OCI-LY1 (cell line): ENCODE measurements around the gene RALBP1.

Source experiments
- H2AFZ ChIP-seq: fragments of 200-600 bp; sonication (generic), shearing (Covaris generic); 2 replicates; pipeline ENCODE4 v1.6.0; 2014; ENCODE audit warnings: antibody characterized with exemption, mild to moderate bottlenecking, low read length
- H3F3A ChIP-seq: fragments of 200-600 bp; sonication (generic), shearing (Covaris generic); 2 replicates; pipeline ENCODE4 v1.6.0; 2014; ENCODE audit warnings: mild to moderate bottlenecking, antibody characterized with exemption, low read length, moderate library complexity; ENCODE audit not compliant: insufficient read depth
- H3K27ac ChIP-seq: fragments of 200-600 bp; sonication (generic); 2 replicates; pipeline ENCODE4 v1.5.1; 2014; ENCODE audit warnings: low read length, mixed run types, mild to moderate bottlenecking, low read depth; ENCODE audit not compliant: poor library complexity, severe bottlenecking
- H3K27me3 ChIP-seq: fragments of 200-600 bp; sonication (generic); 2 replicates; pipeline ENCODE4 v1.6.0; 2014; ENCODE audit warnings: antibody characterized with exemption, mild to moderate bottlenecking, low read length, moderate library complexity; ENCODE audit not compliant: insufficient read depth
- H3K36me3 ChIP-seq: fragments of 200-600 bp; sonication (generic); 2 replicates; pipeline ENCODE4 v1.6.1; 2014; ENCODE audit warnings: mild to moderate bottlenecking, antibody characterized with exemption, low read length, moderate library complexity, mixed read lengths; ENCODE audit not compliant: insufficient read depth
- H3K4me1 ChIP-seq: fragments of 200-600 bp; sonication (generic); 2 replicates; pipeline ENCODE4 v1.5.1; 2014; ENCODE audit warnings: mild to moderate bottlenecking, low read length, moderate library complexity; ENCODE audit not compliant: insufficient read depth, severe bottlenecking
- H3K4me2 ChIP-seq: fragments of 200-600 bp; sonication (generic), shearing (Covaris generic); 2 replicates; pipeline ENCODE4 v1.6.1; 2014; ENCODE audit warnings: low read length
- H3K4me3 ChIP-seq: fragments of 200-600 bp; sonication (generic); 2 replicates; pipeline ENCODE4 v1.5.1; 2014; ENCODE audit warnings: low read length, low read depth, mild to moderate bottlenecking, mixed read lengths; ENCODE audit not compliant: poor library complexity, severe bottlenecking
- H3K79me2 ChIP-seq: fragments of 200-600 bp; shearing (Covaris generic); 2 replicates; pipeline ENCODE4 v1.6.1; 2016; ENCODE audit warnings: mixed run types, low read length, mixed read lengths; ENCODE audit not compliant: insufficient read depth
- H3K9ac ChIP-seq: fragments of 200-600 bp; sonication (generic), shearing (Covaris generic); 2 replicates; pipeline ENCODE4 v1.6.1; 2014; ENCODE audit warnings: mild to moderate bottlenecking, low read length, mixed read lengths
- H3K9me2 ChIP-seq: fragments of 200-600 bp; sonication (generic), shearing (Covaris generic); 2 replicates; pipeline ENCODE4 v1.6.1; 2014; ENCODE audit warnings: low read depth, mild to moderate bottlenecking, low read length, mixed read lengths
- H3K9me3 ChIP-seq: fragments of 200-600 bp; shearing (Covaris generic); 2 replicates; pipeline ENCODE4 v1.6.1; 2014; ENCODE audit warnings: low read length, mixed read lengths
- H4K20me1 ChIP-seq: fragments of 200-600 bp; sonication (generic), shearing (Covaris generic); 2 replicates; pipeline ENCODE4 v1.6.0; 2016; ENCODE audit warnings: mild to moderate bottlenecking, low read length; ENCODE audit not compliant: insufficient read depth
- CTCF ChIP-seq: fragments of 200-600 bp; sonication (generic), shearing (Covaris generic); IDR thresholded peaks from 2 replicates; pipeline ENCODE4 v1.5.1; 2017; ENCODE audit warnings: mild to moderate bottlenecking, antibody characterized with exemption, low read length, moderate library complexity, mixed read lengths
- EZH2 ChIP-seq: fragments of 200-600 bp; sonication (generic), shearing (Covaris generic); IDR thresholded peaks from 2 replicates; pipeline ENCODE4 v1.8.0; 2017; ENCODE audit warnings: borderline replicate concordance, mixed run types, mild to moderate bottlenecking, antibody characterized with exemption, low read length, moderate library complexity, mixed read lengths

RALBP1 gene

GRCh38 chr18:9433671-9434121 is 41.6 kb upstream of the RALBP1 start:
- H3K36me3 ChIP-seq: no peaks in the 10 kb centered on the region
- H3K9ac ChIP-seq: no peak overlapping the region
- H3K79me2 ChIP-seq: no peaks in the 10 kb centered on the region
- H4K20me1 ChIP-seq: no peaks in the 10 kb centered on the region
- no peak overlapping the region for H3K4me2 ChIP-seq
- H3K27me3 ChIP-seq: peaks cover 12% of the 10 kb centered on the region; the same call in 1 of the 2 replicates
- H3K4me3 ChIP-seq: no peak overlapping the region
- H2AFZ ChIP-seq: no peak overlapping the region
- peaks cover 12% of the 10 kb centered on the region for H3K9me3 ChIP-seq
- no peaks in the 10 kb centered on the region for H3F3A ChIP-seq
- H3K27ac ChIP-seq: no peak overlapping the region
- H3K4me1 ChIP-seq: no peaks in the 10 kb centered on the region
- no peak for TF ChIP-seq EZH2
- no peaks in the 10 kb centered on the region for H3K9me2 ChIP-seq

- Histone ChIP-seq H3K79me2 (no peaks in the 10 kb centered on the region), H2AFZ (no peak overlapping the region), H3K4me2 (no peak overlapping the region), H3K9me2 (no peaks in the 10 kb centered on the region), H3K27me3 (peaks cover 12% of the 10 kb centered on the region; the same call in 1 of the 2 replicates), H3K4me3 (no peak overlapping the region), H3K9ac (no peak overlapping the region), H3K27ac (no peak overlapping the region), H3K4me1 (no peaks in the 10 kb centered on the region), H3K9me3 (peaks cover 12% of the 10 kb centered on the region), H3K36me3 (no peaks in the 10 kb centered on the region), H4K20me1 (no peaks in the 10 kb centered on the region), H3F3A (no peaks in the 10 kb centered on the region)
- no peak for TF ChIP-seq EZH2
- TF ChIP-seq CTCF: no peak
These were observed 41.1 kb upstream of the RALBP1 start for GRCh38 chr18:9434122-9434701.

GRCh38 chr18:9435041-9435440 is 40.3 kb upstream of the RALBP1 start:
- no peak overlapping the region for H3K4me2 ChIP-seq
- no peaks in the 10 kb centered on the region for H3K9me2 ChIP-seq
- no peaks in the 10 kb centered on the region for H3F3A ChIP-seq
- no peaks in the 10 kb centered on the region for H3K4me1 ChIP-seq
- H3K9me3 ChIP-seq: peaks cover 7% of the 10 kb centered on the region
- H3K4me3 ChIP-seq: no peak overlapping the region
- H3K27me3 ChIP-seq: peaks cover 8% of the 10 kb centered on the region; the same call in 1 of the 2 replicates
- no peak overlapping the region for H3K9ac ChIP-seq
- no peak overlapping the region for H3K27ac ChIP-seq
- no peaks in the 10 kb centered on the region for H3K36me3 ChIP-seq
- H3K79me2 ChIP-seq: no peaks in the 10 kb centered on the region
- TF ChIP-seq EZH2: no peak
- no peak overlapping the region for H2AFZ ChIP-seq
- no peaks in the 10 kb centered on the region for H4K20me1 ChIP-seq

- no peaks in the 10 kb centered on the region for H3K9me3 ChIP-seq
- H3F3A ChIP-seq: no peaks in the 10 kb centered on the region
- H2AFZ ChIP-seq: no peak overlapping the region
- no peaks in the 10 kb centered on the region for H3K9me2 ChIP-seq
- no peak overlapping the region for H3K4me3 ChIP-seq
- H3K4me2 ChIP-seq: no peak overlapping the region
- TF ChIP-seq CTCF: no peak
- no peak for TF ChIP-seq EZH2
- no peak overlapping the region for H3K9ac ChIP-seq
- H3K27ac ChIP-seq: no peak overlapping the region
- 0 out of 2 replicates have a peak, but pooled peaks cover 4% of the 10 kb centered on the region for H3K27me3 ChIP-seq
- H3K36me3 ChIP-seq: no peaks in the 10 kb centered on the region
- no peaks in the 10 kb centered on the region for H4K20me1 ChIP-seq
- no peaks in the 10 kb centered on the region for H3K4me1 ChIP-seq
- H3K79me2 ChIP-seq: no peaks in the 10 kb centered on the region
These were observed 38.9 kb upstream of the RALBP1 start for GRCh38 chr18:9436206-9436929.
